Natural killer cell treated with Interleukin-12 subunit alpha and Interleukin-12 subunit beta and Interleukin-15 and Interleukin-18, amount 100 ng/mL, for 72 hours (primary cell): ENCODE measurements around the gene RACGAP1. TPM values are rescaled to one million over a fixed set of nuclear protein-coding genes. Genes with fewer than 3 reads are reported as not detected.
A peak's percentile ranks its signal among the peaks of the same experiment; 100 is the strongest.

Experiments used
- ATAC-seq, 2 donors: fragments of 150-1000 bp; cut with Tn5 transposase in 1 of 2; sonication (Bioruptor Pico), chemical (Tn5 transposase) in 1 of 2; 2 replicates each; pipeline ENCODE4 v1.10.0; 2021
- DNase-seq: peaks from one replicate; pipeline ENCODE4 v3.0.0; 2022; ENCODE audit warnings: low spot score
- H3K27ac Mint-ChIP-seq, 2 donors: 1 replicate in 1 of 2; 2 replicates in 1 of 2; pipeline ENCODE4 v1.8.0; 2022; ENCODE audit warnings: mixed read lengths in 2 of 2, mild to moderate bottlenecking in 1 of 2, moderate library complexity in 1 of 2
- H3K27me3 Mint-ChIP-seq, 2 donors: 1 replicate in 1 of 2; 2 replicates in 1 of 2; pipeline ENCODE4 v1.8.0; 2022; ENCODE audit warnings: mixed read lengths in 2 of 2
- H3K36me3 Mint-ChIP-seq: one replicate; pipeline ENCODE4 v1.8.0; 2022; ENCODE audit warnings: mixed read lengths
- H3K4me1 Mint-ChIP-seq, 2 donors: 1 replicate in 1 of 2; 2 replicates in 1 of 2; pipeline ENCODE4 v1.8.0; 2022; ENCODE audit warnings: low read depth in 2 of 2, mixed read lengths in 2 of 2, mild to moderate bottlenecking in 1 of 2
- H3K4me3 Mint-ChIP-seq: one replicate; pipeline ENCODE4 v1.8.0; 2022; ENCODE audit warnings: mixed read lengths
- H3K9me3 Mint-ChIP-seq: 2 replicates; pipeline ENCODE4 v1.8.0; 2022; ENCODE audit warnings: mixed read lengths
- total RNA-seq, 2 donors: library from RNA; stranded (reverse); gene quantifications; one replicate each; pipeline ENCODE4 v1.2.3, GENCODE V29; 2022

Gene RACGAP1
- total RNA-seq, 2 donors from 2014 or later: 72.2 to 107 TPM

DNA sequence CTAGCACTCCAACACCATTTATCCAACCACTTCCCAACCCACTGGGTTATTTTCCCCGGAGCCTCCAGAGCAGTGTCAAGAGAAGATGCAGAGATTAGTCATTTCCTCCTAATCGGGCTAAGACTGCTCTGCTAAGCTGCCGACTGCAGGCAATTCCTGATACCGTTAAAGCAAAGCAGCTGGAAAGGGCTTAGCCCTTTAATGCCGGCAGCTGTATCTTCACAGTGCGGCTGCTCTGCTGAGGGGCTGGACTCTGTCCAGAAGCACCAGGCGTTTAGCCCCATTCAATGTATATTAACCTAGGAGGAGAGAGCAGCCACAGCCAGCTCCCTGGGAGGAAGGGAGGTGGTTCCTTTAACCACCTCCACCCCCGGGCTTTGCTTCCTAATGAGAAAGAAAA, 41.4 kb downstream of the RACGAP1 start:
- no peak for ATAC-seq
- H3K4me3 Mint-ChIP-seq: no peak overlapping the region
- H3K9me3 Mint-ChIP-seq: no peaks in the 10 kb centered on the region
- H3K36me3 Mint-ChIP-seq: peaks cover 13% of the 10 kb centered on the region
- no peaks in the 10 kb centered on the region for H3K27me3 Mint-ChIP-seq
- peaks cover 0 to 5% of the 10 kb centered on the region in 2 donors for H3K4me1 Mint-ChIP-seq
- no peak for DNase-seq
- no peak overlapping the region for H3K27ac Mint-ChIP-seq

DNA sequence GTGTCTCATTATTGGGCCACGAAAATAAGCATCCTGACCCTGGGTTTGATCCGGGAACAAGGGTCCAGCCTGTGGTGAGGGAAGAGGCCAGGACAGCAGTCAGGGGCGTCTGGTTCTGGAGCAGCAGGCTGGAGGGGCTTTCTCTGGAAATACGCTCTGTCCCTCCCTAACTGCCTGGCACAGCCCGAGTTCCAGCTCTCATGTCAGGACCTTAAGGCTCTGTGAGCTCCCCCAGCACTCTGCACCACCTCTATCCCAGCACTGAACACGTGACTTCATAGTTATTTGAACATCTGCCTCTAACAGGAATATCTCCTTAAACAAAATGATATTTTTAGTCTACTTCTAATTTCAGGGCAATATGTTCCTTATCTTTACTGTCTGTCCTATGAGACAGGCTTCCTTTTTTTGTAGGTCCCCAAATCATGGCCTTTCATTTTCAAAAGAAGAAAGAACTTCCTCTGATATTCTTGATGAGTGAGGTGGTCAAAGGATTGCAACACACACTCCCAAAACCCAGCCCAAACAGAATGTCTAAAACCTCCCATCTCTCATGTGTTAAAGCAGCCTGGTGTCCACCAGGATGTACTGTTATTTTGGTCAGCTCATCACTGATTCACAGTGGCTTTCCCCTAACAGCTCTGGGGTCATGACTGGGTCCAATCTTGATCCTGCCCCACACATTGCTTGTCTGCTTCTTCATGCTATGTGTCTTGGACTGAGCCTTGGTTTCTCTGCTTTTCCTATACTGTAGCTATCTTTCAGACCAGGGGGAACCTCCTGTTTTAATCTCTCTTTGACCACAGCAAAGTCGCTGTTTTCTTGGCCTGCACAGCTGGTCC, 42.8 kb downstream of the RACGAP1 start:
- Mint-ChIP-seq H3K36me3 (peaks cover 6% of the 10 kb centered on the region), H3K27me3 (no peaks in the 10 kb centered on the region), H3K4me3 (no peak overlapping the region), H3K9me3 (no peaks in the 10 kb centered on the region), H3K4me1 (peaks cover 0 to 5% of the 10 kb centered on the region in 2 donors), H3K27ac (no peak overlapping the region)
- no peak for ATAC-seq
- DNase-seq: no peak

DNA sequence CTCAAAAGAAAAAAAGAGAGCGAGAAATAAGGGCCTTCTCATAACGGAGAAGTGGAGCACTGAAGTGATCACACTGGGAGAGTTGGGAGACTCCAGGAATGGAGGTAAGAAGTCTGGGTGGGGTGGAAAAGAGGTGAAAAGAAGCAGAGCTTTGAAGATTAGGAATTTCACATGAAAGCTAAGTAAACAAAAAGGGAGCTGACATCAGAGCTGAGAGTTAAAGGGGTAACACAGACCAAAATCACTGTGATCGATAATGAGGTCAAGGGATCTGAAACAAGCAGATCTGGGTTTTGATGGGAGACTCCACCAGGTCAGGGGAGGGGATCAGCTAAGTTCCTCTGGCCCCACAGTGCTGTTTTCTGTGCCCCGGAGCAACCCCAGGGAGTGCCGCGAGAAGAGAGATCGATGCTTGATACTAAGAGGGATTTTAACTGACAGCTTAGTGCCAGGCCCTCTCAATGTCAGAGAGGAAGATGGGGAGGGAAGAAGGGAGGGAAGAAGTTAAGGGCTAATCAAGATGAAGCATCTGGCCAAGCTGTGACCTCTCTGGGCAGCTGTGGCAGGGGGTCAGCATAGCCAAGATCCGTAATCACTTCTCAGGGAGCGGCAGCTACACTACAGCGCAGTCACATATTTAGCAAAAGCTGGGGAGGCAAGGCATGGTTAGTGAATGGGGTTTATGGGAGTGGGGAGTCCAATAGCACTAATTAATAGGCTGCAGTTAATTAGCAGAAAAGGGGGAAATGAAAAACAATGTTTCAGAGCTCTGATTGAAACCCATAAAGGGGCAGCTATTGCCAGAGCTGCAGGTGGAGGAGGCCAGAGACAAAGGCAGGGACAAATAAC, 44.6 kb downstream of the RACGAP1 start:
- no peaks in the 10 kb centered on the region for H3K9me3 Mint-ChIP-seq
- peaks cover 0 to 5% of the 10 kb centered on the region in 2 donors for H3K4me1 Mint-ChIP-seq
- no peak overlapping the region for H3K4me3 Mint-ChIP-seq
- H3K27ac Mint-ChIP-seq: no peak overlapping the region
- no peak for DNase-seq
- no peak for ATAC-seq
- no peaks in the 10 kb centered on the region for H3K36me3 Mint-ChIP-seq
- H3K27me3 Mint-ChIP-seq: no peaks in the 10 kb centered on the region

DNA sequence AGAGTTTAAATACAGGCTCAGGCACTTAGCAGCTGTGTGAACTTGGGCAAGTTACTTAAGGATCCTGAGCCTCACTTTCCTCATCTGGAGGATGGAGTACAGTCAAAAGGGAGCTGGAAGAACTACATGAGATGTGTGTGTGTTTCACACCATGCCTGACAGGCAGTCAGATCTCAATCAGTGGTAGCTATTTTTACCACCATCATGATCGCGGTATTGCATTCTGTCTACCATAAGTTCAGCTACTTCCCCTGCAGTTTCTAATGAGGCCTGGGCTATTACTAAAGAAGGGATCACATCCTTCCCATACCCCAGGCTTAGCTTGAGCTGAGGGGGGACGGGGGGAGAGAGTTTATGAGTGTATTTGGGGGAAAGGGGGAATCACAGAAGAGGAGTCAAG, 45.5 kb downstream of the RACGAP1 start:
- ATAC-seq: no peak
- peak overlapping the region in 1 of 2 donors; percentile 42 for H3K27ac Mint-ChIP-seq
- DNase-seq: no peak
- no peak overlapping the region for H3K4me3 Mint-ChIP-seq
- H3K36me3 Mint-ChIP-seq: no peaks in the 10 kb centered on the region
- peaks cover 0 to 5% of the 10 kb centered on the region in 2 donors for H3K4me1 Mint-ChIP-seq
- H3K27me3 Mint-ChIP-seq: no peaks in the 10 kb centered on the region
- H3K9me3 Mint-ChIP-seq: no peaks in the 10 kb centered on the region

DNA sequence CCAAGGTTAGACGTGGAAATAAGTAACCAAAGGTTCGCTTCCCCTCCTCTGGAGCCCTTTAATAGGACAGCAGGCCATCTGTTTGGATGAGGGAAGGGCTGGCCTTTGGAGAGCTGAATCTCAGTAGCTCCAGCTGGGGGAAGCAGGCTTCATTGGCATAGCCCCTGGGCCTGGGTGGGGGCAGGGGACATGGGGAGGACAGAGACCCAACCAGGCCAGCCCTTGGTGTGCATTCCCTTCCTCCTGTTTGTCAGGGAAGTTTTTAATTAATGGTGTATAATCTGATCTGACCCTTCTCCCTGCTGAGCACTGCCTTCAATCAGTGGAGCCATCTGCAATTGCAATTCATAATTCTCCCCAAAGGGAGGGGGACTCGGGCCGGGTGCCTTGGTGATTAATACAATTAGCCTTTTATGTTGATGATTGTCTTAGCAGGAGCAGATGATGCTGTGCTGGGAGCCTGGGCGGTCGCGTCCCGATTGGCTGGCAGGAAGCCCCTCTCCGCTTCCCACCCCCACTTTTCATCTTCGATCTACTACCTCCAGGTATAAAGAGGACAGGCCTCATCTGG, 46.2 kb downstream of the RACGAP1 start:
- DNase-seq (no peak), ATAC-seq (no peak)
- Mint-ChIP-seq H3K36me3 (no peaks in the 10 kb centered on the region), H3K27ac (peak overlapping the region in 1 of 2 donors; percentile 42), H3K4me3 (no peak overlapping the region), H3K9me3 (no peaks in the 10 kb centered on the region), H3K27me3 (no peaks in the 10 kb centered on the region), H3K4me1 (peaks cover 0 to 5% of the 10 kb centered on the region in 2 donors)

DNA sequence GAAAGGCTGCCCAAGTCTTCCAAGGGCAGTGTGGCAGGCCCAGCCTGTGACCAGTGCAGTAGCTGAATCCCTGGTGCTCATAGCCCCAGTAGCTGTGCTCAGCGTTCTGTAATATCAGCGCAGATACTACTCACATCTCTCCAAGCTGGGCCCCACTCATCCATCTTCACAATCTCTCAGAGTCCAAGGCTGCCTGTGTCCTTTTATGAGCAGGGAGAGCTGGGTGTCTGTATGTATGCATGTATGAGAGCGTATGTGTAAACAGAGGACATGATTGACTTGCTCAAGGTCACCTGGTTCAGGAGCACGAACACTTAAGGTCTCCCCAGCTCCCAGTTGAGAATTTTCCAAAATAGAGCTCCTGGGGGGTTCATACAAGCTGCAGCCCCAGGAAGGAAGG, 47.2 kb downstream of the RACGAP1 start:
- no peaks in the 10 kb centered on the region for H3K9me3 Mint-ChIP-seq
- H3K36me3 Mint-ChIP-seq: no peaks in the 10 kb centered on the region
- ATAC-seq (no peak), DNase-seq (no peak)
- no peaks in the 10 kb centered on the region for H3K27me3 Mint-ChIP-seq
- no peak overlapping the region for H3K27ac Mint-ChIP-seq
- H3K4me3 Mint-ChIP-seq: no peak overlapping the region
- peaks cover 0 to 5% of the 10 kb centered on the region in 2 donors for H3K4me1 Mint-ChIP-seq

DNA sequence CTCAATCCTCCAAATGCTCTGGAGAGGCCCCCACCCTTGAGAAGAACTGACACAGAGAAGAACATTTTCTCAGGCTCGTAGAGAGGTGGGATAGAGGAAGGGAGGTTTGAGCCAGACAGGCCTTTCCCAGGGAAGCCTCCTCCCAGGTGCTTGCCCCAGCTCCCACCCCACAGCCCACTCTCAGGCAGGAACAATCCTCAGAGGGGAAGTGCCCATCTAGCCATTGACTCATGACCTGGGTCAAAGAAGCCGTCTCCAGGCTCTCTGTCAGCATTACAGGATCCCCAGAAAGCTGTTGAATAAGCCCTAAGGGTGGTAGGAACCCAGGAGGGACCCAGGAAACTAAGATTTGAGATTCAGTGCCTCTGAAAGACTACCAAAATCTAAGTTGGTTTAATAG, 48.7 kb downstream of the RACGAP1 start:
- Mint-ChIP-seq H3K36me3 (no peaks in the 10 kb centered on the region), H3K9me3 (no peaks in the 10 kb centered on the region), H3K4me3 (no peak overlapping the region), H3K27me3 (peaks cover 0 to 3% of the 10 kb centered on the region in 2 donors), H3K27ac (no peak overlapping the region), H3K4me1 (no peaks in the 10 kb centered on the region)
- DNase-seq (no peak), ATAC-seq (no peak)

DNA sequence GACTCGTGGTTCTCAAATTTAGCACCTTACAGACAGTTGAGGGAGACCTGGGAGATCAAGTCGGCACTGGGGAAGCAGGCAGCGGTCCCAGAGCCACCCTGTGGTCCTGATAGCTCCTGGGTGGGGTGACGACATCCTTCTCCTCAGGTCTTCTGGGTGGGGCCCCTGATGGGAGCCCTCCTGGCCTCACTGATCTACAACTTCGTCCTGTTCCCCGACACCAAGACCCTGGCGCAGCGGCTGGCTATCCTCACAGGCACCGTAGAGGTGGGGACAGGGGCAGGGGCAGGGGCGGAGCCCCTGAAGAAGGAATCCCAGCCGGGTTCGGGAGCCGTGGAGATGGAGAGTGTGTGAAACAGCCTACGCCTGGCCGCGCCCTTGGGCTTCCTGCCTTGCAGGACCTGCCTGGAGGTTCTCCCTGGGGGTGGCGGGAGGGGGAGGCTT, 50.0 kb downstream of the RACGAP1 start:
- H3K27ac Mint-ChIP-seq: no peak overlapping the region
- DNase-seq (no peak), ATAC-seq (no peak)
- no peaks in the 10 kb centered on the region for H3K4me1 Mint-ChIP-seq
- H3K36me3 Mint-ChIP-seq: no peaks in the 10 kb centered on the region
- no peaks in the 10 kb centered on the region for H3K9me3 Mint-ChIP-seq
- H3K4me3 Mint-ChIP-seq: no peak overlapping the region
- H3K27me3 Mint-ChIP-seq: peaks cover 0 to 3% of the 10 kb centered on the region in 2 donors

DNA sequence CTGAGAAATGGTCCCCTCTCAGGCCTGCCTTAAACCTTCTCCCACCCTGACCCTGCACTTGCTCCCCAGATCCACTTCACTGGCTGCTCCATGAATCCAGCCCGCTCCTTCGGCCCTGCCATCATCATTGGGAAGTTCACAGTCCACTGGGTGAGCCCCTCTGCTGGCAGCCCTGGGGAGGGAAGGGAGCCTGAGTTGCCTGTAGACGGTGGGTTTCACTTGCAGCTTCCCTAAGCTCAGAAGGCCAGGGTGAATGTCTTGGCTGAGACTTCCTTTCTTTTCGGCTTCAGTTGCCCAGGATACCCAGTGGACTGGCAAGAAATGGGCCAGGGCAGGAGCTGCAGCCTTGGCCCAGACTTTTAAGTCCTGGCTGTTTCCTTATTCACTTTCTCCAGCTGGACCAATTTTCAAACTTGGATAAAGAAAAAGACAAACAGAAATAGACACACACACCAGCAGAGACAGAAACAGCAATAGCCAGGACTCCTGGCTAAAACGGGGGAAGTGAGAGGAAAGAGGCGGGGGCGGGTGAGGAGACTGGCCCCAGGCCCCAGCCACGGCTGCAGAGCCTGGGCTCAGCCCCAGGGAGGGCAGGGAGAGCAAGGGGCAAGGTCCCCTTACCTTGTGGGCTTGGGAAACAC, 50.5 kb downstream of the RACGAP1 start:
- H3K27ac Mint-ChIP-seq: no peak overlapping the region
- DNase-seq (no peak), ATAC-seq (no peak)
- H3K4me1 Mint-ChIP-seq: no peaks in the 10 kb centered on the region
- H3K4me3 Mint-ChIP-seq: no peak overlapping the region
- no peaks in the 10 kb centered on the region for H3K9me3 Mint-ChIP-seq
- H3K36me3 Mint-ChIP-seq: no peaks in the 10 kb centered on the region
- peaks cover 0 to 3% of the 10 kb centered on the region in 2 donors for H3K27me3 Mint-ChIP-seq

DNA sequence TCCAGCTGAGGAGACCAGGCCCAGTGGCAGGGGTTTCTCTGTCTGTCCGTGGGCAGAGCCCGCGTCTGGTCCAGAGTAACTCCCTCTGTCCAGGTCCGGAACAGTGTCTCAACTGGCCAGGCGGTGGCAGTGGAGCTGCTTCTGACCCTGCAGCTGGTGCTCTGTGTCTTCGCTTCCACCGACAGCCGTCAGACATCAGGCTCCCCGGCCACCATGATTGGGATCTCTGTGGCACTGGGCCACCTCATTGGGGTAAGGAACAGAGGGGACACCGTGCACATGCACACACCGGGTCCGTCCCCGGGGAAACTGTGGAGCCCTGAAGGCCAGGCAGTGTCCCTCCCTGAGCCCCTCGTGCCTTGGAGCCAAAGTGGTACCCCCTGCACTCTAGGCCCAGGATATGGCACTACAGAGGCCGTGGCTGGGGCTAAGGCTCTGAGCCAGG, 51.0 kb downstream of the RACGAP1 start:
- ATAC-seq (no peak), DNase-seq (no peak)
- Mint-ChIP-seq H3K9me3 (no peaks in the 10 kb centered on the region), H3K27me3 (peaks cover 0 to 3% of the 10 kb centered on the region in 2 donors), H3K4me1 (no peaks in the 10 kb centered on the region), H3K27ac (no peak overlapping the region), H3K4me3 (no peak overlapping the region), H3K36me3 (no peaks in the 10 kb centered on the region)

DNA sequence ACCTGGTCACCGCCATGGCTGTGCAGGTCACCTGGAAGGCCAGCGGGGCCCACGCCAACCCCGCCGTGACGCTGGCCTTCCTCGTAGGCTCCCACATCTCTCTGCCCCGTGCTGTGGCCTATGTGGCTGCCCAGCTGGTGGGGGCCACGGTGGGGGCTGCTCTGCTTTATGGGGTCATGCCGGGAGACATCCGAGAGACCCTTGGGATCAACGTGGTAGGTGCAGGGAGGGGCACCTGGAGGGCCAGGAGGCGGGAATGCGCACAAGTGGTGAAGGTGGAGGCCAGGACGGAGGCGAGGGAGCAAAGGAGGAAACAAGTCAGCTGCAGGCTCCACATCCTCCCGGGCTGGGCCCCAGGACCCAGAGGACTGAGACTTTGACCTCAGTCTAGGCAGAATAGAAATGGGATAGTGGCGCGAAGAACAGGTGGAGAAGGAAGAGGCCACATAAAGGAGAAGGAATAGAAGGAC, 51.9 kb downstream of the RACGAP1 start:
- ATAC-seq (no peak), DNase-seq (no peak)
- Mint-ChIP-seq H3K27ac (no peak overlapping the region), H3K4me1 (no peaks in the 10 kb centered on the region), H3K36me3 (no peaks in the 10 kb centered on the region), H3K4me3 (no peak overlapping the region), H3K27me3 (peaks cover 0 to 3% of the 10 kb centered on the region in 2 donors), H3K9me3 (no peaks in the 10 kb centered on the region)

DNA sequence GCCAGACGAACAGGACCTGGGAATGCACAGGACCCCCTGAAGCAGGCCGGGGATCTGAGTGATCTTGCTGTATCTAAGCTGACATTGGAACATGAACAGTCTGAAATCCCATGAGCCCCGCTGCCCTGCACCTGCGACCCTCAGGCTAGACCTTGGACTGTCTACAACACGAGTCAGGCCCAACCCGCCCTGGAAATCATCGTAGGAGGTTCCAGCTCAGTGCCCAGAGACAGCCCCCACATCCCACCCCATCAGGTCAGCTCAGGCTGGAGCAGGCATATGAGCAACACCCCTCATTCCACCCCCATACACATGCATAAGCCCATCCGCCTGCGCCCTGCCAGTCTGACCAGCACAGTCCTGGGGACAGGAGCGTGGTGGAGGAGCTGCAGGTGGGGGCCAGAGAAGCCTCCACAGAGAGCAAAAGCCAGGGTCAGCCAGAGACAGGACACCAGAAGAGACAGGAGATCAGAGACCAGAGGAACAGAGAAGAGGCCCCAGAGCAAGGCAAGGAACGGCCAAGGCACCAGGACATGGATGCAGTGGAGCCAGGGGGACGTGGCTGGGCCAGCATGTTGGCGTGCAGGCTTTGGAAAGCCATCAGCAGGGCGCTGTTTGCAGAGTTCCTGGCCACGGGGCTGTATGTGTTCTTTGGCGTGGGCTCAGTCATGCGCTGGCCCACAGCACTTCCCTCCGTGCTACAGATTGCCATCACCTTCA, 52.5 kb downstream of the RACGAP1 start, which contains the start of gene AQP6:
AQP6 (plus strand) TSS at position 307 of the 720 bp plus-strand sequence; CDS start at position 534, 227 bp downstream.
- Mint-ChIP-seq H3K4me3 (no peak within 1 kb of the TSS), H3K9me3 (no peaks in the 10 kb centered on the region), H3K27ac (no peak within 1 kb of the TSS), H3K4me1 (no peaks in the 10 kb centered on the region), H3K27me3 (peaks cover 0 to 3% of the 10 kb centered on the region in 2 donors), H3K36me3 (no peaks in the 10 kb centered on the region)
- ATAC-seq (no peak), DNase-seq (no peak)

DNA sequence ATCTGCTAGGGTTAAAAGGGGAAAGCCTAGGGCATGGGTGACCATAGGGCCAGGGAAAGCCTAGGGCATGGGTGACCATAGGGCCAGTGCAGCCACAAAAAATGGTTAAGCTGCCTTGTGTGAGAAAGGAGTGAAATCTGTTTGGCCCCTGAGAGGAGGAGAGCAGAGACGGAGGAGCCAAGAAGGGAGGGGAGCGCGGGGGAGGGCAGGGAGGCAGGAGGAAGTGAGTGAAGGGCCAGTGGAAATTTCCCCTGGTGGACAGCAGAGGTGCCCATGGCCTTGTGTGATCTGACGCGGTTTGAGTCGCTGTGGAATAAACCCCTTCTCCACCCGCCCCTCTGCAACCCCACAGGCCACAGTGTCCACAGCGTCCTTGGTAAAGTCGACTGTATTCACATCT, 53.2 kb downstream of the RACGAP1 start:
- Mint-ChIP-seq H3K9me3 (no peaks in the 10 kb centered on the region), H3K27ac (no peak overlapping the region), H3K36me3 (no peaks in the 10 kb centered on the region), H3K4me1 (peaks cover 0 to under 1% of the 10 kb centered on the region in 2 donors), H3K27me3 (peaks cover 0 to 3% of the 10 kb centered on the region in 2 donors), H3K4me3 (no peak overlapping the region)
- DNase-seq (no peak), ATAC-seq (no peak)
